ENCODE measurements around the gene RBCK1. TPM values are rescaled to one million over a fixed set of nuclear protein-coding genes. Genes with fewer than 3 reads are reported as not detected.

RBCK1 gene
- 61.2 and 93.7 TPM in 2 replicates for total RNA-seq

DNA sequence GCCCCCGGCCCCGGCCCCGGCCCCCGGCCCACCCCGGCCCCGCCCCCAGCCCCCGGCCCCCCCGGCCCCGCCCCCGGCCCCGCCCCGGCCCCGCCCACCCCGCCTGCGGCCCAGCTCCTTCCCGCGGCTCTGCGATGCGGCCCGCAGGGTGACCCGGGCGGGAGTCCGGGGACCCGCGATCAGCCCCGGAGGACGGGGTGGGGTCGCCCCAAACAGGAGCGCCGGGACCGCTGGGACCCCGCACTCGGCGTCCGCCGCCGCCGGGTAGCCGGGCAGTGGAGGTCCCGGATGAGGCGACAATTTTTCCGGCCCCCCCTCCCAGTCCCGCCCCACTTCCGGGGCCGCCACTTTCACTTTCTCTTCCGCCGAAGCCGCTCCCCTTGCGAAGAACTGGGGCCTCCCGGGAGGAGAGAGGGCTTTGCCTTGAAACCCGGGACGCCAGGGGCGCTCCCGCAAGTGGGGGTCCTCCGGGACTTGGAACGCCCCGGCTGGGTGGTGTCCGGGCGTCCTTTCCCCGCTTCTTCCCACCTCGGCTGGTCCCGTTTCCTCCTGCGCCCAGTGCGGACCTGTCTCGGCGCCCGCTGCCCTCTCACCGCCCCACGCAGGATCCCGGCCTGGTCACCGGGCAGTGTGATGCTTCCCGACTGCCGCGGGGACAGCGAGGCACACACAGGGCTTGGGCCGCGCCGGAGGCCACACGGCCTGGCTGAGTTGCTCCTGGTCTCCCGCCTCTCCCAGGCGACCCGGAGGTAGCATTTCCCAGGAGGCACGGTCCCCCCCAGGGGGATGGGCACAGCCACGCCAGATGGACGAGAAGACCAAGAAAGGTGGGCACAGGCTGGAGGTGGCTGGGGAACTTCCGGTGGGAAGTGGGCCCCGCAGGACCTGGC, at the start of gene RBCK1:
Gene RBCK1, plus strand, starts transcription at position 347 of the 890 bp plus-strand sequence. Its CDS starts 459 bp downstream, at position 806.

DNA sequence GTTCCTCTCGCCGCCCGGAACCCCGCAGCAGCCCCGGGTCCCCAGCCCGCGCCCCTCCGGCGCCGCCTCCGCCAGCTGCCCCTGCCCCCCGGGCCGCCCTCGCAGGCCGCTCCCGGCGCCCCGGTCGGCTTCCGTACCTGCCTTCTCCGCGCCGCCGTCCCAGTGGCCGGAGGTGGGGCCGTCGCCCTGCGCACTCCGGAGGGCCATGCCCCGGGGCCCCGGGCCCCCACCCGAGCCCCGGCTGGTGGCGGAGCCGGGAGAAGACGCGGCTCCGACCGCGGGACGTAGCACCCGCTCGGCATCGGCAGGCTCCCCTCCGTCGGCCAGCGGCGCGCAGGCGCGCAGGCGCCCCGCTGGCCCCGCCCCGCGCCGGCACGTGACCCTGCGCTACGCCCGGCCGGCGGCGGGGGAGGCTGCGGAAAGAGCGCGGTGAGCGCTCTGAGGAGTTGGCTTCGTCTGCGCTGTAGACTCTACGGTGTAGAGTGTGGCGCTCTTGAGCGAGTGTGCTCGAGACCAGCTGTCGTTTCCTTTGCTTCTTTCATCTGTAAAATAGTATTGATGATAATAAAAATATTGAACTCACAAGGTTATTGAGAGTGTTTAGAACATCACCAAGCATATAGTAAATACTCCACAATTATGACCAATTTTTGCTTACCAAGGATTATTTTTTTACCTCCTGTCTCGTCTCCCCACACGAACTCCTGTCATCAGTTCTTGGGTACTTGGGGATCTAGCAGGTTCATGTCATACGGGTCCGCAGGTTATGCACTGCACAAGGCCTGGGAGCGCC, 54.3 kb downstream of the RBCK1 start, which contains the start of gene TBC1D20:
Gene TBC1D20, minus strand, starts transcription at position 335 of the 793 bp plus-strand sequence. Its CDS starts 128 bp downstream, at position 207.

Small RNA genes lying within 50 kb of the gene (small RNA-seq; reads per million reads assigned to genes)
- gene RF00019, result not detected

Other genes starting within 250 kb of the RBCK1 start
- gene DEFB128, start 218.6 kb upstream of the RBCK1 start, total RNA-seq, result not detected in 2 replicates
- not detected in 2 replicates for gene DEFB129, start 181.0 kb upstream of the RBCK1 start, total RNA-seq
- not detected in 2 replicates for gene DEFB132, start 150.6 kb upstream of the RBCK1 start, total RNA-seq
- gene C20orf96, start 117.5 kb upstream of the RBCK1 start, total RNA-seq, result 2.9 and 4.8 TPM in 2 replicates
- gene ZCCHC3, start 110.7 kb upstream of the RBCK1 start, total RNA-seq, result 11.4 and 13.7 TPM in 2 replicates
- 7.0 and 8.5 TPM in 2 replicates for gene SOX12, start 82.7 kb upstream of the RBCK1 start, total RNA-seq
- 24.0 and 57.5 TPM in 2 replicates for gene NRSN2, start 61.2 kb upstream of the RBCK1 start, total RNA-seq
- 61.1 and 63.4 TPM in 2 replicates for gene TRIB3, start 27.5 kb upstream of the RBCK1 start, total RNA-seq
- 33.3 and 34.2 TPM in 2 replicates for gene TBC1D20, start 54.2 kb downstream of the RBCK1 start, total RNA-seq
- 118 and 171 TPM in 2 replicates for gene CSNK2A1, start 135.5 kb downstream of the RBCK1 start, total RNA-seq
- gene TCF15, start 202.0 kb downstream of the RBCK1 start, total RNA-seq, result 0.57 and 0.65 TPM in 2 replicates
- 43.9 and 52.3 TPM in 2 replicates for gene SRXN1, start 244.9 kb downstream of the RBCK1 start, total RNA-seq

Data from vein endothelial cell (primary cell).